Nephron (organoid): ENCODE data around the gene TMEM143.
A peak's percentile ranks its signal among the peaks of the same experiment; 100 is the strongest.
"Not testable (repeated sequence)": the region's sequence is repeated elsewhere in the genome, so short reads cannot be mapped to it uniquely, and the experiment has no call there.

Source experiments
- H3K27ac Mint-ChIP-seq, 3 experiments: 2 replicates each; pipeline ENCODE4 v1.8.0; 2020; ENCODE audit warnings: mixed read lengths in 3 of 3, mild to moderate bottlenecking in 2 of 3, moderate library complexity in 1 of 3
- H3K27me3 Mint-ChIP-seq: 2 replicates; pipeline ENCODE4 v1.8.0; 2021; ENCODE audit warnings: low read depth, mild to moderate bottlenecking, moderate library complexity, mixed read lengths
- H3K36me3 Mint-ChIP-seq: 2 replicates; pipeline ENCODE4 v1.8.0; 2020; ENCODE audit warnings: low read depth, mixed read lengths
- H3K4me1 Mint-ChIP-seq: 2 replicates; pipeline ENCODE4 v1.8.0; 2020; ENCODE audit warnings: mixed read lengths
- H3K4me3 Mint-ChIP-seq, 3 experiments: 2 replicates each; pipeline ENCODE4 v1.8.0; 2020; ENCODE audit warnings: mild to moderate bottlenecking in 3 of 3, mixed read lengths in 3 of 3, moderate library complexity in 2 of 3
- H3K9me3 Mint-ChIP-seq: 2 replicates; pipeline ENCODE4 v1.8.0; 2020; ENCODE audit warnings: mixed read lengths
- TF ChIP-seq, protein P1 (sequence below), 3 experiments: fragments of 200-600 bp; sonication (generic); IDR thresholded peaks; one replicate each; pipeline ENCODE4 v1.5.0; 2021; ENCODE audit warnings: antibody characterized with exemption in 3 of 3; ENCODE audit not compliant: unreplicated experiment in 3 of 3

The TMEM143 gene

DNA sequence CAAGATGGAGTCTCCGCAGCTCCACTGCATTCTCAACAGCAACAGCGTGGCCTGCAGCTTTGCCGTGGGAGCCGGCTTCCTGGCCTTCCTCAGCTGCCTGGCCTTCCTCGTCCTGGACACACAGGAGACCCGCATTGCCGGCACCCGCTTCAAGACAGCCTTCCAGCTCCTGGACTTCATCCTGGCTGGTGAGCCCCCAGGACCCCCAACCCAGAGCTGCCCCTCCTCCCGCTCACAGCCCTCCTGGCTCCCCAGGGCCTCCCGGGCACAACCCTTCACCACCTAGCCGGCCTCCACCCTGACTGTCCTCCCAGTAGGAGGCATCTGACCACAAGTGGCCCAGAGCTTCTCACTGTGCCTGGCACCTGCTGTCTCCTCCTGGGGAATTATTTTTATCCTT, 9.8 kb upstream of the TMEM143 start:
- H3K4me3 Mint-ChIP-seq = no peak overlapping the region
- H3K27ac Mint-ChIP-seq = peak overlapping the region; percentile 28 to 82 (median 53)
- H3K9me3 Mint-ChIP-seq = no peaks in the 10 kb centered on the region
- H3K4me1 Mint-ChIP-seq = peaks cover 13% of the 10 kb centered on the region
- H3K27me3 Mint-ChIP-seq = peaks cover 3% of the 10 kb centered on the region
- no peaks in the 10 kb centered on the region for H3K36me3 Mint-ChIP-seq
- TF ChIP-seq, protein P1, sequence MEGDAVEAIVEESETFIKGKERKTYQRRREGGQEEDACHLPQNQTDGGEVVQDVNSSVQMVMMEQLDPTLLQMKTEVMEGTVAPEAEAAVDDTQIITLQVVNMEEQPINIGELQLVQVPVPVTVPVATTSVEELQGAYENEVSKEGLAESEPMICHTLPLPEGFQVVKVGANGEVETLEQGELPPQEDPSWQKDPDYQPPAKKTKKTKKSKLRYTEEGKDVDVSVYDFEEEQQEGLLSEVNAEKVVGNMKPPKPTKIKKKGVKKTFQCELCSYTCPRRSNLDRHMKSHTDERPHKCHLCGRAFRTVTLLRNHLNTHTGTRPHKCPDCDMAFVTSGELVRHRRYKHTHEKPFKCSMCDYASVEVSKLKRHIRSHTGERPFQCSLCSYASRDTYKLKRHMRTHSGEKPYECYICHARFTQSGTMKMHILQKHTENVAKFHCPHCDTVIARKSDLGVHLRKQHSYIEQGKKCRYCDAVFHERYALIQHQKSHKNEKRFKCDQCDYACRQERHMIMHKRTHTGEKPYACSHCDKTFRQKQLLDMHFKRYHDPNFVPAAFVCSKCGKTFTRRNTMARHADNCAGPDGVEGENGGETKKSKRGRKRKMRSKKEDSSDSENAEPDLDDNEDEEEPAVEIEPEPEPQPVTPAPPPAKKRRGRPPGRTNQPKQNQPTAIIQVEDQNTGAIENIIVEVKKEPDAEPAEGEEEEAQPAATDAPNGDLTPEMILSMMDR (IDR thresholded peaks at IDR 0.05; ENCODE audit: unreplicated experiment in 3 of 3) = no peak

DNA sequence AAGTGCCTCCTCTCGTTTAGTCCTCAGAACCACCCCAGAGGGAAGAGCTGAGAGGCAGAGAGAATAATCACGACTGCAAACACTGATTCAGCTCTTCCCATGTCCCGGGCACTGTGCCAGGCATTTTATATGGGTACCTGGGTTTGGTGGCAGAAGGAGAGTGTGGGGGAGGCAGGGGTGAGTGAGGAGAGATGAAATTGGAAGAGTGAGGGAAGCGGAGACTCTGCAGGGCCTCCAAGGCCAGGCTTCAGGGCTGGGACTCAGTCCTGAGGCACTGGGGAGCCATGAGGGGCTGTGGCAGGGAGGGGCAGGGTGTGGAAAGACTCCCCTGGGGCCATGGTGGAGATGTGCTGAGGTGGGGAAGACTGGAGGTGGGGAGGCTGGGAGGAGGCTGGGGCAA, 9.2 kb upstream of the TMEM143 start:
- TF ChIP-seq, protein P1 (IDR thresholded peaks at IDR 0.05; ENCODE audit: unreplicated experiment in 3 of 3) = no peak
- H3K4me1 Mint-ChIP-seq = peaks cover 17% of the 10 kb centered on the region
- peak overlapping the region; percentile 28 to 82 (median 53) for H3K27ac Mint-ChIP-seq
- H3K4me3 Mint-ChIP-seq = no peak overlapping the region
- no peaks in the 10 kb centered on the region for H3K36me3 Mint-ChIP-seq
- peaks cover 3% of the 10 kb centered on the region for H3K27me3 Mint-ChIP-seq
- no peaks in the 10 kb centered on the region for H3K9me3 Mint-ChIP-seq

DNA sequence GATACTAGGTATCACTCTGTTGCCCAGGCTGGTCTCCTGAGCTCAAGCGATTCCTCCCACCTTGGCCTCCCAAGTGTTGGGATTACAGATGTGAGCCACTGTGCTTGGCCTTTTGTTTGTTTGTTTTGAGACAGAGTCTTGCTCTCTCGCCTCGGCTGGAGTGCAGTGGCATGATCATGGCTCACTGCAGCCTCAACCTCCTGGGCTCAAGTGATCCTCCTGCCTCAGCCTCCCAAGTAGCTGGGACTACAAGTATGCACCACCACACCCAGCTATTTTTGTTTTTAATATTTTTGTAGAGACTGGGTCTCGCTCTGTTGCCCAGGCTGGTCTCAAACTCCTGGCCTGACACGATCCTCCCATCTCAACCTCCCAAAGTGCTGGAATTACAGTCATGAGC, 8.0 kb upstream of the TMEM143 start:
- not testable (repeated sequence) for H3K36me3 Mint-ChIP-seq, H3K27me3 Mint-ChIP-seq, H3K4me3 Mint-ChIP-seq, H3K9me3 Mint-ChIP-seq, H3K27ac Mint-ChIP-seq
- H3K4me1 Mint-ChIP-seq = peaks cover 18% of the 10 kb centered on the region

DNA sequence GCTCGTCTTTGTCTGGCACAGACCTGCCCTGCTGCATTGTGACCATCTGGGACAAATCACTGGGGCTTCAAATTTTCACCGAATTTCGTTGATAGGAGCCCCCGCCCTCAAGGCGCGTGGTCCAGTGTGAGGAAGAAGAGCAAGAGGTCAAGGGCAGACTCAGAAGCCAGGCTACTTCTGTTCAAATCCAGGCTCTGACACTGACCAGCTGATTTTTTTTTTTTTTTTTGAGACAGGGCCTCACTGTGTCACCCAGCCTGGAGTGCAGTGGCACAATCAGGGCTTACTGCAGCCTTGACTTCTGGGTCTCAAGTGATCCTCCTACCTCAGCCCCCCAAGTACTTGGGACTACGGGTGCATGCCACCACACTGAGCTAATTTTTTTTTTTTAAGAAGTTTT, 7.6 kb upstream of the TMEM143 start:
- TF ChIP-seq, protein P1 (IDR thresholded peaks at IDR 0.05; ENCODE audit: unreplicated experiment in 3 of 3) = no peak
- Mint-ChIP-seq H3K27ac (no peak overlapping the region), H3K4me3 (no peak overlapping the region), H3K36me3 (no peaks in the 10 kb centered on the region), H3K9me3 (no peaks in the 10 kb centered on the region), H3K27me3 (peaks cover 7% of the 10 kb centered on the region), H3K4me1 (peaks cover 18% of the 10 kb centered on the region)

- TF ChIP-seq, protein P1 (IDR thresholded peaks at IDR 0.05; ENCODE audit: unreplicated experiment in 3 of 3) = no peak
- H3K36me3 Mint-ChIP-seq = no peaks in the 10 kb centered on the region
- H3K27ac Mint-ChIP-seq = peak overlapping the region in 2 of 3 experiments; percentile 41 to 50
- H3K27me3 Mint-ChIP-seq = peaks cover 7% of the 10 kb centered on the region
- no peaks in the 10 kb centered on the region for H3K9me3 Mint-ChIP-seq
- no peak overlapping the region for H3K4me3 Mint-ChIP-seq
- H3K4me1 Mint-ChIP-seq = peaks cover 18% of the 10 kb centered on the region
Observed at GRCh38 chr19:48370955-48371354, 7.2 kb upstream of the TMEM143 start.

DNA sequence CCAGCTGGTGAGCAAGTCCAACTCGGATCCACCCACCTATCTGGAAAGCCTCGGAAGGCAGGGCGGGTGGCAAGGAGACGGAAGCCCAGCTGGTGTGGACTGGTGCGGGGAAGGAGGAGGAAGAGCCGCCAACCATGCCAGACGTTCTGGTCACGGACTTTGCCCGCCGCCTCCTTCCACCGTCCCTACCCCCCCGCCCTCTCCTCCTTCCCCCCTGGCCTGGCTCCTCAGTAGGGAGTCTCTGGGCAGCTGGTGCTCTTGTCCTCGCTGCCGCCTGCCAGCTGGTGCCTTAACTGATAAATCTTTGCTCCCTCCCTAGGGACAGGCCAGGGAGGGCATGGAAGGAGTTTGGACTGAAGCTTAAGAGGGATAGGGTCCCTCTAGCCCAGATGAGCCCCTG, 5.2 kb upstream of the TMEM143 start:
- H3K36me3 Mint-ChIP-seq = no peaks in the 10 kb centered on the region
- no peak overlapping the region for H3K4me3 Mint-ChIP-seq
- H3K9me3 Mint-ChIP-seq = no peaks in the 10 kb centered on the region
- H3K4me1 Mint-ChIP-seq = peaks cover 18% of the 10 kb centered on the region
- peaks cover 4% of the 10 kb centered on the region for H3K27me3 Mint-ChIP-seq
- TF ChIP-seq, protein P1 (IDR thresholded peaks at IDR 0.05; ENCODE audit: unreplicated experiment in 3 of 3) = no peak
- H3K27ac Mint-ChIP-seq = peak overlapping the region; percentile 64 to 78 (median 67)
